ENCODE results near the gene C1QTNF12. TPM values are rescaled to one million over a fixed set of nuclear protein-coding genes. Genes with fewer than 3 reads are reported as not detected.

The C1QTNF12 gene
- total RNA-seq, 2 experiments from 2014 or later = 2.4 to 3.8 TPM

GRCh38 chr1:1223321-1223720 is 23.2 kb downstream of the C1QTNF12 start:
- no peaks in the 10 kb centered on the region for H3K9me3 Mint-ChIP-seq
- no peaks in the 10 kb centered on the region for H3K27me3 Mint-ChIP-seq
- no peak overlapping the region for H3K4me3 Mint-ChIP-seq
- DNase-seq = no peak
- no peaks in the 10 kb centered on the region for H3K4me1 Mint-ChIP-seq
- peaks cover 19% of the 10 kb centered on the region for H3K36me3 Mint-ChIP-seq
- H3K27ac Mint-ChIP-seq = no peak overlapping the region

GRCh38 chr1:1222575-1223225 is 23.8 kb downstream of the C1QTNF12 start:
- H3K27me3 Mint-ChIP-seq = no peaks in the 10 kb centered on the region
- H3K4me1 Mint-ChIP-seq = peaks cover 4% of the 10 kb centered on the region
- no peak overlapping the region for H3K27ac Mint-ChIP-seq
- no peak overlapping the region for H3K4me3 Mint-ChIP-seq
- peaks cover 24% of the 10 kb centered on the region for H3K36me3 Mint-ChIP-seq
- no peak for DNase-seq
- no peaks in the 10 kb centered on the region for H3K9me3 Mint-ChIP-seq

GRCh38 chr1:1221887-1222574 is 24.5 kb downstream of the C1QTNF12 start:
- Mint-ChIP-seq H3K36me3 (peaks cover 26% of the 10 kb centered on the region), H3K27me3 (no peaks in the 10 kb centered on the region), H3K4me3 (no peak overlapping the region), H3K4me1 (peaks cover 6% of the 10 kb centered on the region), H3K27ac (no peak overlapping the region), H3K9me3 (no peaks in the 10 kb centered on the region)
- no peak for DNase-seq

GRCh38 chr1:1220197-1220596 is 26.3 kb downstream of the C1QTNF12 start:
- DNase-seq = no peak
- Mint-ChIP-seq H3K4me1 (peaks cover 17% of the 10 kb centered on the region), H3K9me3 (no peaks in the 10 kb centered on the region), H3K4me3 (no peak overlapping the region), H3K27me3 (no peaks in the 10 kb centered on the region), H3K27ac (no peak overlapping the region), H3K36me3 (peaks cover 27% of the 10 kb centered on the region)

- Mint-ChIP-seq H3K36me3 (peaks cover 28% of the 10 kb centered on the region), H3K4me1 (peaks cover 25% of the 10 kb centered on the region), H3K4me3 (no peak overlapping the region), H3K27me3 (no peaks in the 10 kb centered on the region), H3K9me3 (no peaks in the 10 kb centered on the region), H3K27ac (no peak overlapping the region)
- no peak for DNase-seq
These were observed 27.2 kb downstream of the C1QTNF12 start for GRCh38 chr1:1219341-1219740.

GRCh38 chr1:1218524-1219200 is 27.9 kb downstream of the C1QTNF12 start:
- no peaks in the 10 kb centered on the region for H3K27me3 Mint-ChIP-seq
- no peak overlapping the region for H3K27ac Mint-ChIP-seq
- peaks cover 28% of the 10 kb centered on the region for H3K4me1 Mint-ChIP-seq
- no peaks in the 10 kb centered on the region for H3K9me3 Mint-ChIP-seq
- no peak overlapping the region for H3K4me3 Mint-ChIP-seq
- no peak for DNase-seq
- H3K36me3 Mint-ChIP-seq = peaks cover 26% of the 10 kb centered on the region

GRCh38 chr1:1217621-1218523 is 28.6 kb downstream of the C1QTNF12 start:
- DNase-seq = no peak
- Mint-ChIP-seq H3K27ac (no peak overlapping the region), H3K4me1 (peaks cover 28% of the 10 kb centered on the region)

GRCh38 chr1:1216770-1217620 is 29.5 kb downstream of the C1QTNF12 start:
- H3K4me3 Mint-ChIP-seq = peak overlapping the region; percentile 46
- H3K27ac Mint-ChIP-seq = peak overlapping the region; percentile 87
- H3K36me3 Mint-ChIP-seq = peaks cover 20% of the 10 kb centered on the region
- H3K9me3 Mint-ChIP-seq = no peaks in the 10 kb centered on the region
- peaks cover 28% of the 10 kb centered on the region for H3K4me1 Mint-ChIP-seq
- DNase-seq = no peak
- H3K27me3 Mint-ChIP-seq = no peaks in the 10 kb centered on the region

More at GRCh38 chr1:1217621-1218523, 28.6 kb downstream of the C1QTNF12 start:
- no peaks in the 10 kb centered on the region for H3K9me3 Mint-ChIP-seq
- H3K36me3 Mint-ChIP-seq = peaks cover 23% of the 10 kb centered on the region
- H3K4me3 Mint-ChIP-seq = no peak overlapping the region
- H3K27me3 Mint-ChIP-seq = no peaks in the 10 kb centered on the region

- Mint-ChIP-seq H3K9me3 (no peaks in the 10 kb centered on the region), H3K27me3 (no peaks in the 10 kb centered on the region), H3K4me1 (peaks cover 29% of the 10 kb centered on the region), H3K27ac (peak overlapping the region; percentile 87), H3K36me3 (peaks cover 20% of the 10 kb centered on the region), H3K4me3 (no peak overlapping the region)
- DNase-seq = no peak
These were observed 30.5 kb downstream of the C1QTNF12 start for GRCh38 chr1:1215881-1216605.

GRCh38 chr1:1215080-1215676 is 31.3 kb downstream of the C1QTNF12 start:
- peaks cover 32% of the 10 kb centered on the region for H3K4me1 Mint-ChIP-seq
- H3K4me3 Mint-ChIP-seq = peak overlapping the region; percentile 71
- no peaks in the 10 kb centered on the region for H3K27me3 Mint-ChIP-seq

GRCh38 chr1:1213345-1214265 is 32.9 kb downstream of the C1QTNF12 start, which contains the start of gene TNFRSF4:
TNFRSF4 (minus strand) TSS chr1:1214153; CDS start chr1:1214127, 26 bp downstream.
- peaks cover 39% of the 10 kb centered on the region for H3K4me1 Mint-ChIP-seq
- no peaks in the 10 kb centered on the region for H3K9me3 Mint-ChIP-seq
- peaks cover 23% of the 10 kb centered on the region for H3K36me3 Mint-ChIP-seq
- peak; percentile 52 for DNase-seq
- H3K4me3 Mint-ChIP-seq = peak within 1 kb of the TSS; percentile 74
- H3K27ac Mint-ChIP-seq = peak within 1 kb of the TSS; percentile 74
- H3K27me3 Mint-ChIP-seq = no peaks in the 10 kb centered on the region

More at GRCh38 chr1:1215080-1215676, 31.3 kb downstream of the C1QTNF12 start:
- no peak for DNase-seq
- Mint-ChIP-seq H3K9me3 (no peaks in the 10 kb centered on the region), H3K36me3 (peaks cover 23% of the 10 kb centered on the region), H3K27ac (peak overlapping the region; percentile 74)

- peaks cover 18% of the 10 kb centered on the region for H3K36me3 Mint-ChIP-seq
- H3K4me3 Mint-ChIP-seq = peak overlapping the region; percentile 74
- no peaks in the 10 kb centered on the region for H3K27me3 Mint-ChIP-seq
- peaks cover 43% of the 10 kb centered on the region for H3K4me1 Mint-ChIP-seq
- DNase-seq = peak; percentile 64
- peak overlapping the region; percentile 51 for H3K27ac Mint-ChIP-seq
- no peaks in the 10 kb centered on the region for H3K9me3 Mint-ChIP-seq
These were observed 33.7 kb downstream of the C1QTNF12 start for GRCh38 chr1:1212780-1213344.
